H1 (cell line): ENCODE measurements around the gene CREB3L4.
A peak's percentile ranks its signal among the peaks of the same experiment; 100 is the strongest.

Source experiments
- ATF3 ChIP-seq: IDR thresholded peaks from 2 replicates; pipeline ENCODE4 v1.6.1; 2011; ENCODE audit warnings: low read depth, mild to moderate bottlenecking, low read length; ENCODE audit not compliant: insufficient read depth
- CBX5 ChIP-seq: fragments of 300-800, 300-1000 bp; sonication (generic); IDR thresholded peaks from 2 replicates; pipeline ENCODE4 v1.7.1; 2016; ENCODE audit warnings: antibody characterized with exemption, low read length, low read depth
- CTCF ChIP-seq, 3 experiments: IDR thresholded peaks; 1 replicate in 2 of 3; 2 replicates in 1 of 3; pipeline versions ENCODE4 v1.5.1 to v1.6.1; 2011; ENCODE audit warnings: low read length in 3 of 3, mild to moderate bottlenecking in 3 of 3, inconsistent platforms in 2 of 3, low read depth in 1 of 3, moderate library complexity in 1 of 3; ENCODE audit not compliant: insufficient read depth in 1 of 3; ENCODE audit errors: control extremely low read depth in 1 of 3
- NRF1 ChIP-seq: IDR thresholded peaks from 2 replicates; pipeline ENCODE4 v1.6.1; 2011; ENCODE audit warnings: mild to moderate bottlenecking, low read depth, low read length, improper control_type of control experiment
- POLR2A ChIP-seq, 2 experiments: IDR thresholded peaks; 1 replicate in 1 of 2; 2 replicates in 1 of 2; pipeline ENCODE4 v1.6.1; 2011; ENCODE audit warnings: low read depth in 2 of 2, low read length in 2 of 2, mild to moderate bottlenecking in 2 of 2; ENCODE audit errors: control extremely low read depth in 1 of 2
- POLR2AphosphoS5 ChIP-seq: IDR thresholded peaks from 2 replicates; pipeline ENCODE4 v1.6.1; 2011; ENCODE audit warnings: low read depth, low read length
- RBBP5 ChIP-seq: IDR thresholded peaks from 2 replicates; pipeline ENCODE4 v1.7.1; 2012; ENCODE audit warnings: low read depth, mild to moderate bottlenecking, inconsistent platforms, low read length, moderate library complexity, borderline replicate concordance
- RNF2 ChIP-seq: fragments of 200-900, 300-1000 bp; sonication (generic); IDR thresholded peaks from 2 replicates; pipeline ENCODE4 v1.7.1; 2016; ENCODE audit warnings: borderline replicate concordance, low read depth, mild to moderate bottlenecking, antibody characterized with exemption, low read length; ENCODE audit not compliant: poor library complexity, severe bottlenecking; ENCODE audit errors: missing control alignments
- SIN3A ChIP-seq, 2 experiments: IDR thresholded peaks in 1 of 2; conservative IDR thresholded peaks in 1 of 2; 2 replicates each; pipeline ENCODE4 v1.6.1; 2011 to 2012; ENCODE audit warnings: low read length in 2 of 2, improper control_type of control experiment in 1 of 2, low read depth in 1 of 2, mild to moderate bottlenecking in 1 of 2
- SRF ChIP-seq: IDR thresholded peaks from 2 replicates; pipeline ENCODE4 v1.6.1; 2011; ENCODE audit warnings: mild to moderate bottlenecking, low read depth, low read length, moderate library complexity
- TCF12 ChIP-seq: IDR thresholded peaks from 2 replicates; pipeline ENCODE4 v1.6.1; 2011; ENCODE audit warnings: low read depth, mild to moderate bottlenecking, low read length
- TEAD4 ChIP-seq: IDR thresholded peaks from 2 replicates; pipeline ENCODE4 v1.6.1; 2012; ENCODE audit warnings: low read depth, low read length, inconsistent platforms, mixed read lengths

GRCh38 chr1:153929981-153930948, 37.4 kb upstream of the CREB3L4 start:
- TF ChIP-seq RNF2 (no peak), POLR2AphosphoS5 (no peak), TEAD4 (no peak), RBBP5 (no peak), CTCF (IDR thresholded peaks at IDR 0.05; ENCODE audit: control extremely low read depth in 1 of 3, insufficient read depth in 1 of 3, low read depth in 1 of 3, low read length in 3 of 3) (peak in 2 of 3 experiments; percentile 11 to 27; a peak in 1 of 4 replicates), CBX5 (no peak), SRF (no peak), POLR2A (IDR thresholded peaks at IDR 0.05; ENCODE audit: control extremely low read depth in 1 of 2, low read depth in 2 of 2, low read length in 2 of 2) (no peak), ATF3 (no peak), TCF12 (no peak), NRF1 (no peak), SIN3A (conservative IDR thresholded peaks at IDR 0.05 in 1 of 2, IDR thresholded peaks at IDR 0.05 in 1 of 2; ENCODE audit: low read depth in 1 of 2, low read length in 2 of 2) (no peak)
